Ishikawa (cell line): Measurements from ENCODE around the gene ABCB11.

Experiments
- CEBPB ChIP-seq: IDR thresholded peaks from 2 replicates; pipeline ENCODE4 v1.6.1; 2012
- CREB1 ChIP-seq: IDR thresholded peaks from 2 replicates; pipeline ENCODE4 v1.6.1; 2012; ENCODE audit warnings: low read depth
- EGR1 ChIP-seq: IDR thresholded peaks from 2 replicates; pipeline ENCODE4 v1.6.1; 2012
- EP300 ChIP-seq: IDR thresholded peaks from 2 replicates; pipeline ENCODE4 v1.6.1; 2012; ENCODE audit warnings: borderline replicate concordance
- FOXM1 ChIP-seq: IDR thresholded peaks from 2 replicates; pipeline ENCODE4 v1.6.1; 2012; ENCODE audit warnings: low read depth, borderline replicate concordance
- MAX ChIP-seq: IDR thresholded peaks from 2 replicates; pipeline ENCODE4 v1.6.1; 2012
- NFIC ChIP-seq: IDR thresholded peaks from 2 replicates; pipeline ENCODE4 v1.6.1; 2012
- RAD21 ChIP-seq: IDR thresholded peaks from 2 replicates; pipeline ENCODE4 v1.6.1; 2012; ENCODE audit warnings: low read depth
- REST ChIP-seq: IDR thresholded peaks from 2 replicates; pipeline ENCODE4 v1.6.1; 2012; ENCODE audit warnings: low read depth, mild to moderate bottlenecking
- TAF1 ChIP-seq: IDR thresholded peaks from 2 replicates; pipeline ENCODE4 v1.6.1; 2012; ENCODE audit warnings: low read depth, mild to moderate bottlenecking
- TCF12 ChIP-seq: IDR thresholded peaks from 2 replicates; pipeline ENCODE4 v1.6.1; 2012; ENCODE audit warnings: low read depth
- TEAD4 ChIP-seq: IDR thresholded peaks from 2 replicates; pipeline ENCODE4 v1.6.1; 2012
- USF1 ChIP-seq: IDR thresholded peaks from 2 replicates; pipeline ENCODE4 v1.6.1; 2012
- YY1 ChIP-seq: IDR thresholded peaks from 2 replicates; pipeline ENCODE4 v1.6.1; 2012; ENCODE audit warnings: low read depth
- ZBTB7A ChIP-seq: IDR thresholded peaks from 2 replicates; pipeline ENCODE4 v1.6.1; 2012; ENCODE audit warnings: low read depth

ABCB11 gene

GRCh38 chr2:168889635-168890005 lies 141.5 kb downstream of the ABCB11 start:
- TF ChIP-seq EGR1, result no peak
- no peak for TF ChIP-seq ZBTB7A
- TF ChIP-seq TCF12, result no peak
- TF ChIP-seq MAX, result no peak
- no peak for TF ChIP-seq REST
- no peak for TF ChIP-seq FOXM1
- TF ChIP-seq CREB1, result no peak
- no peak for TF ChIP-seq TAF1
- TF ChIP-seq CEBPB, result no peak
- TF ChIP-seq TEAD4, result no peak
- no peak for TF ChIP-seq NFIC
- no peak for TF ChIP-seq YY1

- TF ChIP-seq USF1, result no peak
- TF ChIP-seq TEAD4, result no peak
- no peak for TF ChIP-seq EP300
- TF ChIP-seq TAF1, result no peak
- TF ChIP-seq MAX, result no peak
- TF ChIP-seq REST, result no peak
- no peak for TF ChIP-seq FOXM1
- TF ChIP-seq NFIC, result no peak
- no peak for TF ChIP-seq CEBPB
- no peak for TF ChIP-seq TCF12
- no peak for TF ChIP-seq ZBTB7A
- TF ChIP-seq CREB1, result no peak
- TF ChIP-seq YY1, result no peak
- TF ChIP-seq EGR1, result no peak
- no peak for TF ChIP-seq RAD21
Measured at GRCh38 chr2:168884975-168885374, 146.1 kb downstream of the ABCB11 start.

- TF ChIP-seq REST, result no peak
- no peak for TF ChIP-seq TEAD4
- no peak for TF ChIP-seq FOXM1
- TF ChIP-seq ZBTB7A, result no peak
- TF ChIP-seq EP300, result no peak
- no peak for TF ChIP-seq USF1
- no peak for TF ChIP-seq TCF12
- no peak for TF ChIP-seq NFIC
- TF ChIP-seq CREB1, result no peak
- TF ChIP-seq RAD21, result no peak
- no peak for TF ChIP-seq EGR1
- no peak for TF ChIP-seq MAX
- TF ChIP-seq TAF1, result no peak
- no peak for TF ChIP-seq CEBPB
- no peak for TF ChIP-seq YY1
Measured at GRCh38 chr2:168874368-168875054, 156.6 kb downstream of the ABCB11 start.
